Measurements from ENCODE around the gene NUDT21.

GRCh38 chr16:56423584-56424403, 27.3 kb downstream of the NUDT21 start:
- TF ChIP-seq, protein P1, sequence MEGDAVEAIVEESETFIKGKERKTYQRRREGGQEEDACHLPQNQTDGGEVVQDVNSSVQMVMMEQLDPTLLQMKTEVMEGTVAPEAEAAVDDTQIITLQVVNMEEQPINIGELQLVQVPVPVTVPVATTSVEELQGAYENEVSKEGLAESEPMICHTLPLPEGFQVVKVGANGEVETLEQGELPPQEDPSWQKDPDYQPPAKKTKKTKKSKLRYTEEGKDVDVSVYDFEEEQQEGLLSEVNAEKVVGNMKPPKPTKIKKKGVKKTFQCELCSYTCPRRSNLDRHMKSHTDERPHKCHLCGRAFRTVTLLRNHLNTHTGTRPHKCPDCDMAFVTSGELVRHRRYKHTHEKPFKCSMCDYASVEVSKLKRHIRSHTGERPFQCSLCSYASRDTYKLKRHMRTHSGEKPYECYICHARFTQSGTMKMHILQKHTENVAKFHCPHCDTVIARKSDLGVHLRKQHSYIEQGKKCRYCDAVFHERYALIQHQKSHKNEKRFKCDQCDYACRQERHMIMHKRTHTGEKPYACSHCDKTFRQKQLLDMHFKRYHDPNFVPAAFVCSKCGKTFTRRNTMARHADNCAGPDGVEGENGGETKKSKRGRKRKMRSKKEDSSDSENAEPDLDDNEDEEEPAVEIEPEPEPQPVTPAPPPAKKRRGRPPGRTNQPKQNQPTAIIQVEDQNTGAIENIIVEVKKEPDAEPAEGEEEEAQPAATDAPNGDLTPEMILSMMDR (conservative IDR thresholded peaks at IDR 0.05; ENCODE audit: low read depth, low read length) = no peak
- TF ChIP-seq EZH2phosphoT487 (IDR thresholded peaks at IDR 0.05; ENCODE audit: borderline replicate concordance, low read length) (no peak), EZH2 (IDR thresholded peaks at IDR 0.05; ENCODE audit: low read length, unreplicated experiment) (no peak)

All from PC-3 (cell line).